B cell (primary cell): ENCODE measurements around the gene PXDC1. TPM values are rescaled to one million over a fixed set of nuclear protein-coding genes. Genes with fewer than 3 reads are reported as not detected.

Source experiments
- ATAC-seq: fragments of 200-7000 bp; cut with Tn5 transposase; one replicate; pipeline ENCODE4 v1.10.0; 2021; ENCODE audit warnings: low read depth, mild to moderate bottlenecking, moderate number of reproducible peaks, moderate library complexity
- CTCF ChIA-PET: fragments of 350-600 bp; sonication (Branson Sonifier 250); formaldehyde crosslinking; loops from one replicate; lab custom pipeline; 2021; ENCODE audit warnings: antibody characterized with exemption, inconsistent platforms; lab: Charles Lee
- POLR2A ChIA-PET: fragments of 350-600 bp; sonication (Branson Sonifier 250); formaldehyde crosslinking; loops from one replicate; lab custom pipeline; 2021; ENCODE audit warnings: antibody characterized with exemption; lab: Charles Lee
- DNase-seq: peaks from one replicate; pipeline ENCODE4 v3.0.0; 2013
- H2AFZ ChIP-seq: 2 replicates; pipeline ENCODE4 v1.6.1; 2012; ENCODE audit warnings: mild to moderate bottlenecking, low read depth, low read length; ENCODE audit not compliant: insufficient read depth, poor library complexity, severe bottlenecking
- H3K27ac ChIP-seq, 2 donors: 1 replicate in 1 of 2; 2 replicates in 1 of 2; pipeline ENCODE4 v1.5.1; 2012 to 2013; ENCODE audit warnings: low read length in 2 of 2, mild to moderate bottlenecking in 2 of 2, moderate library complexity in 1 of 2
- H3K27me3 ChIP-seq, 4 experiments: fragments of 200-600 bp in 1 of 4; sonication (generic) in 1 of 4; replicated peaks in 1 of 4; 1 replicate in 2 of 4; 2 replicates in 2 of 4; pipeline versions ENCODE4 v1.6.1 to v1.7.0; 2013 to 2016; ENCODE audit warnings: low read length in 3 of 4, mild to moderate bottlenecking in 2 of 4, mixed read lengths in 1 of 4, moderate library complexity in 1 of 4; ENCODE audit not compliant: insufficient read depth in 4 of 4, control insufficient read depth in 3 of 4; ENCODE audit errors: control extremely low read depth in 1 of 4
- H3K36me3 ChIP-seq, 2 experiments: replicated peaks in 1 of 2; 1 replicate in 1 of 2; 2 replicates in 1 of 2; pipeline versions ENCODE4 v1.6.1 to v1.7.1; 2013; ENCODE audit warnings: low read length in 1 of 2; ENCODE audit not compliant: insufficient read depth in 2 of 2, control insufficient read depth in 1 of 2; ENCODE audit errors: control extremely low read depth in 1 of 2, extremely low read depth in 1 of 2
- H3K4me1 ChIP-seq, 2 donors: fragments of 200-600 bp in 1 of 2; sonication (generic) in 1 of 2; 1 replicate in 1 of 2; 2 replicates in 1 of 2; pipeline versions ENCODE4 v1.5.1 to v1.6.1; 2013 to 2017; ENCODE audit warnings: low read length in 2 of 2; ENCODE audit not compliant: control insufficient read depth in 2 of 2, insufficient read depth in 2 of 2
- H3K4me2 ChIP-seq: replicated peaks from 2 replicates; pipeline ENCODE3; 2012; ENCODE audit warnings: mild to moderate bottlenecking, low read depth, low read length; ENCODE audit not compliant: poor library complexity, severe bottlenecking
- H3K4me3 ChIP-seq, 5 experiments: fragments of 200-600 bp in 1 of 5; sonication (generic) in 1 of 5; 1 replicate in 3 of 5; 2 replicates in 2 of 5; pipeline versions ENCODE4 v1.5.1 to v1.7.0; 2011 to 2016; ENCODE audit warnings: low read length in 4 of 5, mild to moderate bottlenecking in 4 of 5, low read depth in 2 of 5, control low read depth in 1 of 5, moderate library complexity in 1 of 5; ENCODE audit not compliant: insufficient read depth in 1 of 5; ENCODE audit errors: control extremely low read depth in 1 of 5, extremely low read depth in 1 of 5
- H3K79me2 ChIP-seq: fragments of 200-600 bp; sonication (generic); one replicate; pipeline ENCODE4 v1.6.0; 2016; ENCODE audit warnings: low read length; ENCODE audit not compliant: control insufficient read depth, insufficient read depth
- H3K9ac ChIP-seq: fragments of 200-600 bp; sonication (generic); 2 replicates; pipeline ENCODE4 v1.6.1; 2017; ENCODE audit warnings: mild to moderate bottlenecking, low read length, moderate library complexity
- H3K9me3 ChIP-seq, 3 donors: one replicate each; pipeline versions ENCODE4 v1.6.1 to v1.7.1; 2013; ENCODE audit warnings: low read length in 2 of 3; ENCODE audit not compliant: control insufficient read depth in 2 of 3, insufficient read depth in 1 of 3; ENCODE audit errors: control extremely low read depth in 1 of 3
- H4K20me1 ChIP-seq: 2 replicates; pipeline ENCODE4 v1.6.0; 2012; ENCODE audit warnings: mild to moderate bottlenecking, low read length; ENCODE audit not compliant: insufficient read depth, control insufficient read depth, poor library complexity, severe bottlenecking
- H3K27ac Mint-ChIP-seq: one replicate; pipeline ENCODE4 v1.8.0; 2021; ENCODE audit warnings: mixed read lengths
- H3K27me3 Mint-ChIP-seq: one replicate; pipeline ENCODE4 v1.8.0; 2021; ENCODE audit warnings: mixed read lengths
- H3K4me1 Mint-ChIP-seq: one replicate; pipeline ENCODE4 v1.8.0; 2021; ENCODE audit warnings: mixed read lengths
- H3K4me3 Mint-ChIP-seq: one replicate; pipeline ENCODE4 v1.8.0; 2021; ENCODE audit warnings: mixed read lengths
- H3K9me3 Mint-ChIP-seq: one replicate; pipeline ENCODE4 v1.8.0; 2022; ENCODE audit warnings: mixed read lengths; ENCODE audit not compliant: insufficient read depth
- EZH2 ChIP-seq: IDR thresholded peaks from 2 replicates; pipeline ENCODE4 v1.6.1; 2012; ENCODE audit warnings: borderline replicate concordance, low read depth, mild to moderate bottlenecking, moderate library complexity, low read length; ENCODE audit not compliant: insufficient read depth, poor library complexity, severe bottlenecking
- WGBS: methylation state at CpG from one replicate; pipeline ENCODE4 v1.1.5; 2013; ENCODE audit warnings: missing lambda C conversion rate; ENCODE audit not compliant: insufficient coverage; 5-methylcytosine and 5-hydroxymethylcytosine counted together
- intact Hi-C: fragments of 100-400 bp; cut with micrococcal nuclease; formaldehyde crosslinking; loops from one replicate; pipeline ENCODE4 v1.10.0; 2022
- polyA plus RNA-seq: library from polyadenylated mRNA; depleted of rRNA; stranded (reverse); fragments of >200 nt; gene quantifications from 2 replicates; pipeline ENCODE4 v1.2.3, GENCODE V29; 2012
- total RNA-seq, 2 donors: library from RNA; stranded (reverse); fragments of 120-200 nt in 1 of 2; gene quantifications; 1 replicate in 1 of 2; 2 replicates in 1 of 2; pipeline versions ENCODE4 v1.2.3 to v1.2.4, GENCODE V29; 2013 to 2022
- TF ChIP-seq, protein P1 (sequence below): fragments of 200-600 bp; IDR thresholded peaks from one replicate; pipeline ENCODE4 v1.8.0; 2022; ENCODE audit warnings: antibody characterized with exemption, mild to moderate bottlenecking

The PXDC1 gene
- total and polyA plus RNA-seq, 2 donors (not counting 1 experiment from before 2014, with no cell fraction given), result 4.7 to 18.9 TPM

DNA sequence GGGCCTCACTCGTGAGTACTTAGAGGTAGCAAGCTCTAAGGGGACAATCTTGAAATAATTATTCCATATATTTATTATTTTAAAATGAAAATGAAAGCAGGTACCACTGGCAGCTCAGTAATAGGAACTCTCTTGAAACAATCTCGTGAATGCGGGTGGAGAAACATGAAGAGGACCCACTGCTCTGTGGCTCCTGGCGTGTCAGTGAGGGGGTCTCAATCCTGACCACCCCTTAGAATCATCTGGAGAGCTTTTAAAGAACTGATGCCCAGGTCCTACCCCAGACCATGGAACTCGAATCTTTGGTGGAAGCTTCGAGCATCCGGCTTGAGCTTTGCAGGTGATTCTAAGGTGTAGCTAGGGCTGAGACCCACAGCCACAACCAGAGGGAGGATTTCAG, 23.9 kb upstream of the PXDC1 start:
- Histone ChIP-seq H3K79me2 (no peaks in the 10 kb centered on the region), H3K4me3 (no peak overlapping the region), H3K36me3 (no peaks in the 10 kb centered on the region), H3K9me3 (peaks cover 0 to 3% (median 0%) of the 10 kb centered on the region in 3 donors), H3K9ac (no peak overlapping the region), H3K4me2 (no peak overlapping the region), H3K27me3 (peaks cover 0 to 5% (median 0%) of the 10 kb centered on the region in 4 experiments), H3K27ac (no peak overlapping the region), H3K4me1 (peaks cover 1 to 3% of the 10 kb centered on the region in 2 donors), H4K20me1 (no peaks in the 10 kb centered on the region), H2AFZ (no peak overlapping the region)
- POLR2A ChIA-PET, result interaction anchor here (0.9 kb wide), 1 partner anchor 19 kb away, joined by 7 read pairs; no protein-coding TSS in a partner anchor
- no peak for TF ChIP-seq EZH2
- TF ChIP-seq, protein P1, sequence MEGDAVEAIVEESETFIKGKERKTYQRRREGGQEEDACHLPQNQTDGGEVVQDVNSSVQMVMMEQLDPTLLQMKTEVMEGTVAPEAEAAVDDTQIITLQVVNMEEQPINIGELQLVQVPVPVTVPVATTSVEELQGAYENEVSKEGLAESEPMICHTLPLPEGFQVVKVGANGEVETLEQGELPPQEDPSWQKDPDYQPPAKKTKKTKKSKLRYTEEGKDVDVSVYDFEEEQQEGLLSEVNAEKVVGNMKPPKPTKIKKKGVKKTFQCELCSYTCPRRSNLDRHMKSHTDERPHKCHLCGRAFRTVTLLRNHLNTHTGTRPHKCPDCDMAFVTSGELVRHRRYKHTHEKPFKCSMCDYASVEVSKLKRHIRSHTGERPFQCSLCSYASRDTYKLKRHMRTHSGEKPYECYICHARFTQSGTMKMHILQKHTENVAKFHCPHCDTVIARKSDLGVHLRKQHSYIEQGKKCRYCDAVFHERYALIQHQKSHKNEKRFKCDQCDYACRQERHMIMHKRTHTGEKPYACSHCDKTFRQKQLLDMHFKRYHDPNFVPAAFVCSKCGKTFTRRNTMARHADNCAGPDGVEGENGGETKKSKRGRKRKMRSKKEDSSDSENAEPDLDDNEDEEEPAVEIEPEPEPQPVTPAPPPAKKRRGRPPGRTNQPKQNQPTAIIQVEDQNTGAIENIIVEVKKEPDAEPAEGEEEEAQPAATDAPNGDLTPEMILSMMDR, result no peak
- H3K27ac Mint-ChIP-seq, result no peak overlapping the region
- intact Hi-C loops, result no loop called here
- ATAC-seq, result no peak
- no peaks in the 10 kb centered on the region for H3K9me3 Mint-ChIP-seq
- peaks cover 4% of the 10 kb centered on the region for H3K27me3 Mint-ChIP-seq
- peaks cover 4% of the 10 kb centered on the region for H3K4me1 Mint-ChIP-seq
- DNase-seq, result no peak
- H3K4me3 Mint-ChIP-seq, result no peak overlapping the region
- WGBS, result 100% methylated on average over 3 of the region's 7 CpGs
- CTCF ChIA-PET, result interaction anchor here (0.5 kb wide), 1 partner anchor 19 kb away, joined by 3 read pairs; no protein-coding TSS in a partner anchor

DNA sequence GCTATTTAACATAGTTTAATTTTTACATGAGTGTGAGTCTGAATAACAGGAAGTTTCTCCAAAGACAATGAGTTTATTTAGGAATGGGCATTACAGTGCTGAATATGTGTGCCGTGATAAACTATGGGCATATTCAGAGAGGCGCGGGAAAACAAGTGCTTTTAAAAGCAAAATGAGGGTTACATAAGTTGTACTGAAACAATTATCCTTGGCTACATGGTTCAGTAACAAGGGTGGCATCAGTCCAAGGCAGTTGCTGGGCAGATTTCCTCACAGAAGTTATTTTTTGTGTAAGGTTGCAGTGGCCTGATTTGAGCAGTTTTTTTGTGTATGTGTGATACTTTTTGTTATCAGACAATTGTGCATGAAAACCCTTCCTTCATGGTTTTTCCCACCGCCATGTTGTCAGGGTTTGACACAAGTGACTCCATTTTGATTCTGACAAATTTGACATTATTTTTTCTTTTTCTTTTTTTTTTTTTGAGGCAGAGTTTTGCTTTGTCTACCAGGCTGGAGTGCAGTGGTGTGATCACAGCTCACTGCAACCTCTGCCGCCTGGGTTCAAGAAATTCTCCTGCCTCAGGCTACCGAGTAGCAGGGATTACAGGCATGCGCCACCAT, 22.3 kb upstream of the PXDC1 start:
- peaks cover 7 to 16% of the 10 kb centered on the region in 2 donors for H3K4me1 ChIP-seq
- intact Hi-C loops, result no loop called here
- no peak for DNase-seq
- H3K36me3 ChIP-seq, result no peaks in the 10 kb centered on the region
- peaks cover 0 to 3% (median 0%) of the 10 kb centered on the region in 3 donors for H3K9me3 ChIP-seq
- H3K9me3 Mint-ChIP-seq, result no peaks in the 10 kb centered on the region
- TF ChIP-seq, protein P1, result no peak
- no peaks in the 10 kb centered on the region for H4K20me1 ChIP-seq
- ChIA-PET POLR2A (no interaction called here), CTCF (no interaction called here)
- H3K27me3 ChIP-seq, result peaks cover 0 to 5% (median 0%) of the 10 kb centered on the region in 4 experiments
- no peak overlapping the region for H2AFZ ChIP-seq
- H3K27me3 Mint-ChIP-seq, result peaks cover 4% of the 10 kb centered on the region
- H3K79me2 ChIP-seq, result no peaks in the 10 kb centered on the region
- H3K4me1 Mint-ChIP-seq, result peaks cover 16% of the 10 kb centered on the region
- H3K4me2 ChIP-seq, result no peak overlapping the region
- no peak overlapping the region for H3K9ac ChIP-seq
- H3K4me3 ChIP-seq, result no peak overlapping the region
- no peak for ATAC-seq
- H3K4me3 Mint-ChIP-seq, result no peak overlapping the region
- no peak overlapping the region for H3K27ac ChIP-seq
- 97% methylated on average over 6 of the region's 7 CpGs for whole genome bisulfite sequencing
- no peak overlapping the region for H3K27ac Mint-ChIP-seq
